Body of pancreas (tissue), 4 donors: ENCODE data around the gene COQ10B. TPM values are rescaled to one million over a fixed set of nuclear protein-coding genes. Genes with fewer than 3 reads are reported as not detected.

Source experiments
- ATAC-seq: fragments of 150-250 bp; one replicate; pipeline ENCODE4 v1.9.1; 2016
- DNase-seq, 4 donors: peaks; one replicate each; pipeline ENCODE4 v3.0.0-alpha.2; 2019
- H3K27ac ChIP-seq, 4 donors: fragments of 200-600 bp; sonication (generic); 1 replicate in 3 of 4; 2 replicates in 1 of 4; pipeline versions ENCODE4 v1.5.1 to v1.6.1; 2016 to 2019; ENCODE audit warnings: mild to moderate bottlenecking in 1 of 4, mixed read lengths in 1 of 4, moderate library complexity in 1 of 4
- H3K27me3 ChIP-seq, 2 donors: fragments of 200-600 bp; sonication (generic); one replicate each; pipeline ENCODE4 v1.6.0; 2016; ENCODE audit warnings: mild to moderate bottlenecking in 1 of 2
- H3K36me3 ChIP-seq, 2 donors: fragments of 200-600 bp; sonication (generic); replicated peaks in 1 of 2; 2 replicates each; pipeline ENCODE4 v1.5.1; 2016; ENCODE audit warnings: low read depth in 2 of 2; ENCODE audit not compliant: insufficient read depth in 1 of 2
- H3K4me1 ChIP-seq: fragments of 200-600 bp; sonication (generic); one replicate; pipeline ENCODE4 v1.6.0; 2016
- H3K4me3 ChIP-seq, 2 donors: fragments of 200-600 bp; sonication (generic); 1 replicate in 1 of 2; 2 replicates in 1 of 2; pipeline ENCODE4 v1.5.1; 2016 to 2019
- H3K9me3 ChIP-seq, 3 donors: fragments of 200-600 bp; sonication (generic); 1 replicate in 2 of 3; 2 replicates in 1 of 3; pipeline ENCODE4 v1.5.1; 2016
- POLR2A ChIP-seq, 3 donors: fragments of 450-650 bp; IDR thresholded peaks; one replicate each; pipeline ENCODE4 v1.6.1; 2016; ENCODE audit warnings: antibody characterized with exemption in 3 of 3, mild to moderate bottlenecking in 2 of 3
- WGBS, 2 donors: methylation state at CpG; one replicate each; pipeline ENCODE4 v1.1.5; 2017; 5-methylcytosine and 5-hydroxymethylcytosine counted together
- intact Hi-C: fragments of 100-400 bp; cut with DNase I; formaldehyde crosslinking; loops from one replicate; pipeline ENCODE4 v1.15.1; 2023
- total RNA-seq, 2 donors: library from RNA; depleted of rRNA; stranded (reverse); fragments of >200 nt; gene quantifications; one replicate each; pipeline ENCODE4 v1.1.0, GENCODE V29; 2016
- TF ChIP-seq, protein P1 (sequence below), 7 experiments: fragments of 450-650 bp in 4 of 7; fragments of 200-600 bp in 3 of 7; sonication (generic) in 3 of 7; IDR thresholded peaks; one replicate each; pipeline ENCODE4 v1.5.1; 2016 to 2019; ENCODE audit warnings: antibody characterized with exemption in 7 of 7

Gene COQ10B
- total RNA-seq, 2 donors from 2014 or later: 5.3 to 9.6 TPM

DNA sequence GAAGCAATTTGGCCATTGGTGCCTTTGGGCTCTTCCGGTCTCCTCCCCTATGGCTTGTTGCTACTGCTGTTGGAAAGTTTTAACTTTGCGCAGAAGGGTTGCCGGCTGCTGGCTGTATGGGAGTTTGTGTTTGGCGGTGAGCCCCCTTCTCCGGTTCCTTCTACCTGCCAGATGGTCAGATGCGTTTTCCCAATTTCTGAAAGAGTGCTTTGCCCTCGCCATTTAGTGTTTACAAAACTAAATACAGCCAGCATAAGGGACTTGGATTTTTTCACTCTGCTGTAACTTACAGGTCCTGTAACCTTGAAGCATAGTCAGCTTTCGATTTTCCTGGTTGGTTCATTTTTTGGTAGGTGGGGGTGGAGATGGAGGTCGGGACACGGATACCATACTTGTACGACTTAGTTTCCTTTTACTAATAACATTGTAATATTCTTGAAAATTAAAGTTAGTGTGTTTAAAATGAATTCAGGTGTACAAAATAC, 604 bp downstream of the COQ10B start:
- Histone ChIP-seq H3K27ac (peak overlapping the region; percentile 97 to 99 (median 98)), H3K9me3 (no peaks in the 10 kb centered on the region), H3K27me3 (no peaks in the 10 kb centered on the region), H3K36me3 (no peaks in the 10 kb centered on the region), H3K4me1 (peaks cover 25% of the 10 kb centered on the region), H3K4me3 (peak overlapping the region; percentile 22 to 76)
- peak; percentile 57 for ATAC-seq
- WGBS, 2 donors: 0% methylated on average over 10 to 11 of the region's 11 CpGs
- intact Hi-C loops: no loop called here
- peak; percentile 73 to 86 (median 78) for DNase-seq
- peak in 2 of 3 donors; percentile 57 to 81 for TF ChIP-seq POLR2A (IDR thresholded peaks at IDR 0.05)
- TF ChIP-seq, protein P1, sequence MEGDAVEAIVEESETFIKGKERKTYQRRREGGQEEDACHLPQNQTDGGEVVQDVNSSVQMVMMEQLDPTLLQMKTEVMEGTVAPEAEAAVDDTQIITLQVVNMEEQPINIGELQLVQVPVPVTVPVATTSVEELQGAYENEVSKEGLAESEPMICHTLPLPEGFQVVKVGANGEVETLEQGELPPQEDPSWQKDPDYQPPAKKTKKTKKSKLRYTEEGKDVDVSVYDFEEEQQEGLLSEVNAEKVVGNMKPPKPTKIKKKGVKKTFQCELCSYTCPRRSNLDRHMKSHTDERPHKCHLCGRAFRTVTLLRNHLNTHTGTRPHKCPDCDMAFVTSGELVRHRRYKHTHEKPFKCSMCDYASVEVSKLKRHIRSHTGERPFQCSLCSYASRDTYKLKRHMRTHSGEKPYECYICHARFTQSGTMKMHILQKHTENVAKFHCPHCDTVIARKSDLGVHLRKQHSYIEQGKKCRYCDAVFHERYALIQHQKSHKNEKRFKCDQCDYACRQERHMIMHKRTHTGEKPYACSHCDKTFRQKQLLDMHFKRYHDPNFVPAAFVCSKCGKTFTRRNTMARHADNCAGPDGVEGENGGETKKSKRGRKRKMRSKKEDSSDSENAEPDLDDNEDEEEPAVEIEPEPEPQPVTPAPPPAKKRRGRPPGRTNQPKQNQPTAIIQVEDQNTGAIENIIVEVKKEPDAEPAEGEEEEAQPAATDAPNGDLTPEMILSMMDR (IDR thresholded peaks at IDR 0.05): no peak

DNA sequence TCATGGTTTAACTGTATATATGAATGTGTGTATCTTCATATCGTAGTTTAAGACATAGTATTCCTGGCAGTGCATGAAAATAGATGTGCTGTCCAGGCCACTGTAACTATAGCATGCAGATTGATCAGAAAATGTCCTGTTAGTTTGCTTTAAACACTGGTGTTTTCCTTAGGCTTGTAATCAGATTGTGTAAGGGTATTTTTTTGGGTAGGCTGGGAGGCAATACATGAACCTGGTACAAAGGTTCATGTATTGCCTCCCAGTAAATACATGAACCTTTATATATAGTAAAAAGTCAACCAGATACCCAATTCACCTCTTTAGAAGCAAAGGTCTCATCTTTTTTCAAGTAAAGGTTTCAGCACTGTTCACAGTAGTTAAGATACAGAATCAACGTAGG, 1.6 kb downstream of the COQ10B start:
- Histone ChIP-seq H3K27ac (peak overlapping the region in 2 of 4 donors; percentile 1 to 97), H3K36me3 (no peaks in the 10 kb centered on the region), H3K4me3 (no peak overlapping the region), H3K4me1 (peaks cover 30% of the 10 kb centered on the region), H3K27me3 (no peaks in the 10 kb centered on the region), H3K9me3 (no peaks in the 10 kb centered on the region)
- TF ChIP-seq POLR2A (IDR thresholded peaks at IDR 0.05): no peak
- TF ChIP-seq, protein P1 (IDR thresholded peaks at IDR 0.05): no peak
- no peak for DNase-seq
- WGBS, 2 donors: 39 to 48% methylated on average over 2 of the region's 2 CpGs
- no peak for ATAC-seq
- intact Hi-C loops: no loop called here

DNA sequence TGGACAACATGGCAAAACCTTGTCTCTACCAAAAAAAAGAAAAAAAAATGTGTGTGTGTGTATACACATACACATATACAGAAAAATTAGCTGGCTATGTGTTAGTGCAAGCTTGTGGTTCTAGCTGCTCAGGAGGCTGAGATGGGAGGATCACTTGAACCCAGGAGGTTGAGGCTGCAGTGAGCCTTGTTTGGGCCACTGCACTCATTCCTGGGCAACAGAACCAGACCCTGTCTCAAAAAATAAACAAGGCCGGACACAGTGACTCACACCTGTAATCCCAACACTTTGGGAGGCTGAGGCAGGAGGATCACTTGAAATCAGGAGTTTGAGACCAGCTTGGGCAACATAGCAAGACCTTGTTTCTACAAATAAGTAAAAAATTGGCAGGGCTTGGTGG, 2.1 kb downstream of the COQ10B start:
- Histone ChIP-seq H3K27ac (no peak overlapping the region), H3K27me3 (no peaks in the 10 kb centered on the region), H3K36me3 (peaks cover 0 to under 1% of the 10 kb centered on the region in 2 donors), H3K4me3 (no peak overlapping the region), H3K9me3 (no peaks in the 10 kb centered on the region), H3K4me1 (peaks cover 30% of the 10 kb centered on the region)
- no peak for TF ChIP-seq POLR2A (IDR thresholded peaks at IDR 0.05)
- TF ChIP-seq, protein P1 (IDR thresholded peaks at IDR 0.05): no peak
- 94 to 100% methylated on average over 1 of the region's 1 CpG for whole genome bisulfite sequencing, 2 donors
- DNase-seq (no peak), ATAC-seq (no peak)
- intact Hi-C loops: no loop called here

DNA sequence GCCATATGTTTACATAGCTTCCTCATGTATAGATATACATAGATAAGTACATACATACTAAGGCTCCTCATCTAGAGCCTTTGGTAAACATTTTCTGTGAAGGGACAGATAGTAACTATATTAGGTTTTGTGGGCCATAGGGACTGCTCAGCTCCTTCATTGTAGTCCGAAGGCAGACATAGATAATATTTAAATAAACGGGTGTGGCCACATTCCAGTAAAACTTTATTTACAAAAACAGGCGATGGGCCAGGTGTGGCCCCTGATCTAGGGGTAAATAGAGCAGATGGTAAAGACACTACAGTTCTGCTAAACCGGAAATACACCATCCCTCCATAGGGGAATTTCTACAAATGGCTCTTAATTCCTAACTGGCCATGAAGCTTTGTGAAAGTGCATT, 7.3 kb downstream of the COQ10B start:
- WGBS, 2 donors: 69 to 77% methylated on average over 4 of the region's 4 CpGs
- DNase-seq: no peak
- Histone ChIP-seq H3K27me3 (no peaks in the 10 kb centered on the region), H3K4me1 (peaks cover 13% of the 10 kb centered on the region), H3K36me3 (peaks cover 0 to 17% of the 10 kb centered on the region in 2 donors), H3K9me3 (no peaks in the 10 kb centered on the region), H3K27ac (no peak overlapping the region), H3K4me3 (no peak overlapping the region)
- no peak for ATAC-seq
- TF ChIP-seq, protein P1 (IDR thresholded peaks at IDR 0.05): no peak
- no peak for TF ChIP-seq POLR2A (IDR thresholded peaks at IDR 0.05)
- intact Hi-C loops: no loop called here

DNA sequence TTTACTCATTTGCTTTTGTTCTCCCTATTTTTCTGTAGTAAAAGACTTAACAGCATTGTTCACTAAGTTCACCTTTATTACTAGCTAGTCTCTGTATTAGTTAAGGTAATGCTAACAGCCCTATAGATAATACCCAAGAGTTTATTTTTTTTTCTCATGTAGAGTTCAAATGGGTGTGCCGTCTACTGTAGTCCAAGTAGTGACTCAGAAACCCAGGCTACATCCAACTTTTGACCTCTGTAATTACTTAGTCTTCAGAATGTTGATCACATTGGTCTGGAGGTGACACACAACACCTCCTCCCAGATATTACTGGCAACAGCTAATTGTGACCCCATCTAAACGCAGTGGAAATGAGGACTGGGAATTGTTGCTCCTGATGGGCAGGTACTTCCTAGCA, 7.7 kb downstream of the COQ10B start:
- Histone ChIP-seq H3K36me3 (peaks cover 0 to 21% of the 10 kb centered on the region in 2 donors), H3K9me3 (no peaks in the 10 kb centered on the region), H3K27me3 (no peaks in the 10 kb centered on the region), H3K4me1 (peaks cover 13% of the 10 kb centered on the region), H3K27ac (no peak overlapping the region), H3K4me3 (no peak overlapping the region)
- intact Hi-C loops: no loop called here
- 84 to 96% methylated on average over 2 of the region's 2 CpGs for WGBS, 2 donors
- DNase-seq (no peak), ATAC-seq (no peak)
- TF ChIP-seq POLR2A (IDR thresholded peaks at IDR 0.05): no peak
- TF ChIP-seq, protein P1 (IDR thresholded peaks at IDR 0.05): no peak
